ENCODE results near the gene NUDT15. TPM values are rescaled to one million over a fixed set of nuclear protein-coding genes. Genes with fewer than 3 reads are reported as not detected.

NUDT15 gene
- total and polyA plus RNA-seq, 2 of the 8 experiments (the other 6 are each of a cell fraction or from before 2014, with no cell fraction given) = 37.8 to 65.9 TPM

- no peaks in the 10 kb centered on the region for H3K27me3 ChIP-seq (replicated peaks in 1 of 4; ENCODE audit: control insufficient read depth in 3 of 4, extremely low read depth in 1 of 4, insufficient read depth in 3 of 4, low read length in 3 of 4)
- H3K79me2 ChIP-seq (ENCODE audit: control insufficient read depth in 1 of 2, insufficient read depth in 2 of 2, low read length in 2 of 2) = peaks cover 23 to 32% of the 10 kb centered on the region in 2 experiments
- H3K4me2 ChIP-seq (ENCODE audit: insufficient read depth in 1 of 2, low read depth in 2 of 2, low read length in 2 of 2) = peak overlapping the region; percentile 39 to 43; a peak in 3 of 4 replicates
- peaks cover 4% of the 10 kb centered on the region; the same call in 1 of the 2 replicates for H3K79me1 ChIP-seq (ENCODE audit: low read depth, low read length)
- H3K56ac ChIP-seq (replicated peaks; ENCODE audit: insufficient read length, low read depth, low read length) = no peak overlapping the region
- H2BK5ac ChIP-seq (ENCODE audit: low read depth, low read length) = no peak overlapping the region
- no peak overlapping the region for H3K9ac ChIP-seq (replicated peaks in 1 of 4; ENCODE audit: extremely low read depth in 1 of 4, low read depth in 3 of 4, low read length in 3 of 4)
- no peak overlapping the region for H4K8ac ChIP-seq (ENCODE audit: extremely low read depth, insufficient read depth, low read length)
- no peaks in the 10 kb centered on the region for H3K36me3 ChIP-seq (ENCODE audit: control insufficient read depth in 2 of 4, insufficient read depth in 4 of 4, low read length in 3 of 4)
- peaks cover 0 to 7% (median 0%) of the 10 kb centered on the region in 4 experiments; a peak in 2 of 7 replicates for H3K4me1 ChIP-seq (replicated peaks in 1 of 4; ENCODE audit: control insufficient read depth in 3 of 4, insufficient read depth in 4 of 4, low read length in 3 of 4)
- peaks cover 5% of the 10 kb centered on the region for H3K23me2 ChIP-seq (ENCODE audit: low read depth, low read length)
- no peak overlapping the region for H4K91ac ChIP-seq (replicated peaks; ENCODE audit: insufficient read length, low read length)
- H3K4ac ChIP-seq (replicated peaks; ENCODE audit: insufficient read length, low read depth, low read length) = no peak overlapping the region
- 43% methylated on average over 3 of the region's 3 CpGs; no CpG with 5 or more reads in 1 of the 2 experiments for WGBS, 2 experiments (ENCODE audit: extremely low coverage in 1 of 2, insufficient coverage in 1 of 2, insufficient read length in 1 of 2, insufficient replicate concordance in 2 of 2, low coverage in 1 of 2, low lambda C conversion rate in 2 of 2, missing lambda C conversion rate in 1 of 2)
- H3K14ac ChIP-seq (ENCODE audit: insufficient read length) = no peak overlapping the region
- peak overlapping the region in 1 of 4 experiments; percentile 18; a peak in 1 of 8 replicates for H3K4me3 ChIP-seq (ENCODE audit: extremely low read depth in 1 of 4, insufficient read depth in 2 of 4, low read depth in 3 of 4, low read length in 4 of 4)
- H3K27ac ChIP-seq (ENCODE audit: low read depth, low read length) = no peak overlapping the region
- no peak overlapping the region for H2BK15ac ChIP-seq (ENCODE audit: low read length)
- FAIRE-seq (peak; percentile 39), DNase-seq (ENCODE audit: low read depth in 1 of 2, low spot score in 2 of 2) (peak in 1 of 2 experiments; percentile 27)
- no peak overlapping the region for H2BK120ac ChIP-seq (replicated peaks; ENCODE audit: low read depth, low read length)
- ChIA-PET POLR2A (ENCODE audit: partially characterized antibody) (no interaction called here), CTCF (ENCODE audit: partially characterized antibody) (interaction anchor here (0.5 kb wide), 1 partner anchor 31 kb away, joined by 3 read pairs; no protein-coding TSS in a partner anchor)
- no peak overlapping the region for H4K5ac ChIP-seq (ENCODE audit: insufficient read length, low read depth, low read length)
- peak overlapping the region; percentile 20 for H2AFZ ChIP-seq (ENCODE audit: low read length)
- no peak overlapping the region for H2AK5ac ChIP-seq (ENCODE audit: low read depth, low read length)
- no peak overlapping the region for H2BK20ac ChIP-seq (ENCODE audit: low read length)
- no peaks in the 10 kb centered on the region for H3K9me3 ChIP-seq (ENCODE audit: insufficient read depth in 2 of 2, low read depth in 1 of 2, low read length in 1 of 2)
- no peaks in the 10 kb centered on the region for H4K20me1 ChIP-seq (replicated peaks in 1 of 2; ENCODE audit: control insufficient read depth in 1 of 2, insufficient read depth in 2 of 2, low read length in 2 of 2)
- H3K18ac ChIP-seq (ENCODE audit: extremely low read depth, low read length) = no peak overlapping the region
- H3K23ac ChIP-seq (ENCODE audit: insufficient read length) = no peak overlapping the region
- H2BK12ac ChIP-seq (ENCODE audit: low read depth, low read length) = no peak overlapping the region
- TF ChIP-seq RXRA (IDR thresholded peaks at IDR 0.05; ENCODE audit: insufficient read depth, low read depth, low read length) (no peak), USF2 (IDR thresholded peaks at IDR 0.05; ENCODE audit: low read length) (no peak), NANOG (IDR thresholded peaks at IDR 0.05; ENCODE audit: insufficient read depth, low read depth, low read length, poor library complexity, severe bottlenecking) (peak; percentile 49), CHD2 (IDR thresholded peaks at IDR 0.05; ENCODE audit: low read length) (no peak), CHD1 (IDR thresholded peaks at IDR 0.05; ENCODE audit: low read depth, low read length) (no peak), TAF7 (optimal IDR thresholded peaks at IDR 0.05; ENCODE audit: borderline replicate concordance, low read depth, low read length) (no peak), CEBPB (IDR thresholded peaks at IDR 0.05; ENCODE audit: low read depth, low read length) (no peak), ZNF274 (IDR thresholded peaks at IDR 0.05; ENCODE audit: borderline replicate concordance, extremely low read depth, low read length) (no peak), HDAC6 (IDR thresholded peaks at IDR 0.05; ENCODE audit: low read depth, low read length) (no peak), NRF1 (IDR thresholded peaks at IDR 0.05; ENCODE audit: low read depth, low read length) (no peak), SP1 (IDR thresholded peaks at IDR 0.05; ENCODE audit: low read depth, low read length) (peak; percentile 29; the same call in 1 of the 2 replicates), PHF8 (conservative IDR thresholded peaks at IDR 0.05; ENCODE audit: low read depth, low read length) (no peak), TEAD4 (IDR thresholded peaks at IDR 0.05; ENCODE audit: low read depth, low read length) (no peak)
Measured at GRCh38 chr13:48096670-48097069, 59.1 kb downstream of the NUDT15 start.
